ENCODE data around the gene KIDINS220.
A peak's percentile ranks its signal among the peaks of the same experiment; 100 is the strongest.

KIDINS220 gene

DNA sequence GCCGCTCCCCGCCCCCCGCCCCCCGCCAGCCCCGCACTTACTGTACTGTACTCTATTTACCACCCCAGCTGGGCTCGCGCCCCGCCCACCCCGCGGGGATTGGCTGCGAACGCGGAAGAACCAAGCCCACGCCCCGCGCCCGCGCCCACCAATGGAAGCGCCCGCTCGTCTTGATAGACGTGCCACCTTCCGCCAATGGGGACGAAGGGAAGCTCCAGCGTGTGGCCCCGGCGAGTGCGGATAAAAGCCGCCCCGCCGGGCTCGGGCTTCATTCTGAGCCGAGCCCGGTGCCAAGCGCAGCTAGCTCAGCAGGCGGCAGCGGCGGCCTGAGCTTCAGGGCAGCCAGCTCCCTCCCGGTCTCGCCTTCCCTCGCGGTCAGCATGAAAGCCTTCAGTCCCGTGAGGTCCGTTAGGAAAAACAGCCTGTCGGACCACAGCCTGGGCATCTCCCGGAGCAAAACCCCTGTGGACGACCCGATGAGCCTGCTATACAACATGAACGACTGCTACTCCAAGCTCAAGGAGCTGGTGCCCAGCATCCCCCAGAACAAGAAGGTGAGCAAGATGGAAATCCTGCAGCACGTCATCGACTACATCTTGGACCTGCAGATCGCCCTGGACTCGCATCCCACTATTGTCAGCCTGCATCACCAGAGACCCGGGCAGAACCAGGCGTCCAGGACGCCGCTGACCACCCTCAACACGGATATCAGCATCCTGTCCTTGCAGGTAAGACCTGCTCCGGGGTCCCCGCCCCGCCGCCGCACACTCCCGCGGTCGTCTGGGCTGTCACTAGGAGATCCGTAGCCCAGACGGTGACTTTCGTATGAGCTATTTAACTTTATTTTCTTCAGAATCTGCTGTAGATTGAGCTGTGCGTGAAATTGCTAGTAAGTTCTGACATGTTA is 155.4 kb downstream of the KIDINS220 start, which contains the start of gene ID2:
ID2 (plus strand) TSS at position 271 of the 907 bp plus-strand sequence; CDS start at position 381, 110 bp downstream.
- FAIRE-seq (no peak), DNase-seq (ENCODE audit: insufficient read length, low spot score) (peak; percentile 97)
- TF ChIP-seq, protein P1, sequence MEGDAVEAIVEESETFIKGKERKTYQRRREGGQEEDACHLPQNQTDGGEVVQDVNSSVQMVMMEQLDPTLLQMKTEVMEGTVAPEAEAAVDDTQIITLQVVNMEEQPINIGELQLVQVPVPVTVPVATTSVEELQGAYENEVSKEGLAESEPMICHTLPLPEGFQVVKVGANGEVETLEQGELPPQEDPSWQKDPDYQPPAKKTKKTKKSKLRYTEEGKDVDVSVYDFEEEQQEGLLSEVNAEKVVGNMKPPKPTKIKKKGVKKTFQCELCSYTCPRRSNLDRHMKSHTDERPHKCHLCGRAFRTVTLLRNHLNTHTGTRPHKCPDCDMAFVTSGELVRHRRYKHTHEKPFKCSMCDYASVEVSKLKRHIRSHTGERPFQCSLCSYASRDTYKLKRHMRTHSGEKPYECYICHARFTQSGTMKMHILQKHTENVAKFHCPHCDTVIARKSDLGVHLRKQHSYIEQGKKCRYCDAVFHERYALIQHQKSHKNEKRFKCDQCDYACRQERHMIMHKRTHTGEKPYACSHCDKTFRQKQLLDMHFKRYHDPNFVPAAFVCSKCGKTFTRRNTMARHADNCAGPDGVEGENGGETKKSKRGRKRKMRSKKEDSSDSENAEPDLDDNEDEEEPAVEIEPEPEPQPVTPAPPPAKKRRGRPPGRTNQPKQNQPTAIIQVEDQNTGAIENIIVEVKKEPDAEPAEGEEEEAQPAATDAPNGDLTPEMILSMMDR (IDR thresholded peaks at IDR 0.05; ENCODE audit: insufficient read depth, missing control alignments), result no peak

DNA sequence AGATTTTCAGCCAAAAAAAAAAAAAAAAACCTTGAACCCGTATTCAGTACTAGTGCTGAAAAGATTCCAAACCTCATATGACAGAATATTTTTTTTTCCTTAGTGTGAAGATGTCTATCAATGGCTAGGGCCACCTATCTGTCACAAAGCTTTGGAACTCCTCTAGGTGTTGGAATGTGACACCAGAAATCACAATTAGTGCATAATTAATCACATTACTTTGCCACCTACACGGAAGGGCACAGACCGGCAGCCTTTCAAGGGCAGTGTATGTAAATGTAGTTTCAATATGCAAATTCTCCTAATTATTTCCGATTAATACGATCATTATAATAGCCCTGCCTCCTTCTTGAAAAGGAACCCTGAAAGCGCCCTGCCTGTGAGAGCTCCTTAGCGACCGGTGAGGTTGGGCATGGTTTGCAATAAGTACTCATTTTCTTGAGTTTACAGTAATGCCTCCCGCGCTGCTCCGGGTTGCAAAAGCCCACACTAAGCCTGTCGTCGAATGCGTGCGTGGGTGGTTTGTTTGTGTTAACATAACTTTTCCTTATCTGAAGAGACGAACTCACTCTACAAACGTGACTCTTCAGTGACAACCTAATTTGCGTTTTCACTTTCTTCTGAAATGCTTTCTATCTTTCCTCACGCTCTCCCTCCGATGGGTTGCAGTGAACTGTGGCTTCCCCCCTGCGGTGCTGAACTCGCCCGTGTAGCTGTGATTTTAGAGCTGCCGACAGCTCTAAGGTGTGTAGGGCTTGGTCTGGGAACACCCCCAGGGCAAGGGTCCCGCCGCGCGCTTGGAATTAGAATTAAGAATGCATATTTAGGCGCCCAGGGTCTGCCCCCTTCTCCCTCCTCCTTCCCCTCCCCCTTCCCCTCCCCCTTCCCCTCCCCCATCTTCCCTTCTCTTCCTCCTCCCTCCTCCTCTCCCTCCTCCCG is 156.3 kb downstream of the KIDINS220 start:
- FAIRE-seq, result no peak
- TF ChIP-seq, protein P1 (IDR thresholded peaks at IDR 0.05; ENCODE audit: insufficient read depth, missing control alignments), result no peak
- DNase-seq (ENCODE audit: insufficient read length, low spot score), result no peak

DNA sequence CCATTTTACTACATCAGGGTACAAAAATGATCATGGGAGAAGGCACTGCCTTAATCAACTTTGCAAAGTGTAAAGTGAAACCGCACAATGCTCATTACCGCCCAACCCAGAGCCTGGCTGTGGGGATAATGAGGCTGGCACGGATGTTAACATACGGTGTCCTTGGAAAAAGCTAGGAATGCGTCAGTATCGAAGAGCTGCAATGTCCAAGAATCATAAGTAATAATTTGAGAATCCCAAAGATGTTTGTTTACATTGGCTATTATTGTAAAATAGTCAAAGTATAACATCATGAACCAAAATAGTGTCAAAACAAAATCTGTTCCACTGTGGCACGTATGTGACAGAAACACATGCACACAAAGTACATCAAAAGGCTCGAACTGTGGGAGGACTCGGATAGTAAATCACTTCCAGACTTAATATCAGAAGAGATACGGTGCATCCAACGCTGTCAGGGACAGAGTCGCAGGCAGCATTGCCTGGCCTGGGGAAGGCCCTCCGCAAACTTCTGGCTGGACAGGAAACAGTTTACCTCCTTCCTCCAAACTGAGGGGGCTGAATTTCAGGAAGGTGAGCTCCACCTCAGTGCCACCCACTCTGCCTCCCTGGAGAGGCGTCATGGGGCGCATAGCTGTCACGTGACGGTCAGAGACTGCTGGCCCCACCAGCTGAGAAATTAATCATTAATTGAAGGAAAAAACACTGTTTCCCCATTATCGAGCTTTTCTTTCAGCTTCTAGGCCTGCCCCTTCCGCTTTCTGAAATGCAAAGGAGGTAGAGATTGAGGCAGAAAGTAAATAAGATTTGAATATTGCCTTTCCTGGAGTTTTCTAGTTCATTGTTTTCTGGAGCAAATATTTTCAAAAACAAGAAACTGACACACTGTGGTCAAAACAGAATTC is 157.3 kb downstream of the KIDINS220 start:
- FAIRE-seq (no peak), DNase-seq (ENCODE audit: insufficient read length, low spot score) (no peak)

DNA sequence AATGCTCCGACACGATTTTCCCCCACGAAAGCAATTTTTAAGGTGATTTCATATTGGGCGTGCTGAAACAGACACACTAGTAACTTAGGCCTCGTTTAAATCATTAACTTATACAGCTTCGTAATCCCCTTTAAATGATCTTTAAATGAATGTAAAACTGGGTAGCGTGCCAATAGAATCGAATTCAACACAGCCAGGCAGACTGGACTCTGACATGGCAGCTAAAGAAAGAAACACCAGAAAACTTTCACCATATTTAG is 157.9 kb downstream of the KIDINS220 start:
- FAIRE-seq (no peak), DNase-seq (ENCODE audit: insufficient read length, low spot score) (no peak)
- TF ChIP-seq, protein P1 (IDR thresholded peaks at IDR 0.05; ENCODE audit: insufficient read depth, missing control alignments), result no peak

More for the DNA sequence above, 157.3 kb downstream of the KIDINS220 start:
- TF ChIP-seq, protein P1 (IDR thresholded peaks at IDR 0.05; ENCODE audit: insufficient read depth, missing control alignments), result no peak

Data from D721Med (cell line).